ENCODE data around the gene GLB1L3.
"Not testable (repeated sequence)": the region's sequence is repeated elsewhere in the genome, so short reads cannot be mapped to it uniquely, and the experiment has no call there.

The GLB1L3 gene

DNA sequence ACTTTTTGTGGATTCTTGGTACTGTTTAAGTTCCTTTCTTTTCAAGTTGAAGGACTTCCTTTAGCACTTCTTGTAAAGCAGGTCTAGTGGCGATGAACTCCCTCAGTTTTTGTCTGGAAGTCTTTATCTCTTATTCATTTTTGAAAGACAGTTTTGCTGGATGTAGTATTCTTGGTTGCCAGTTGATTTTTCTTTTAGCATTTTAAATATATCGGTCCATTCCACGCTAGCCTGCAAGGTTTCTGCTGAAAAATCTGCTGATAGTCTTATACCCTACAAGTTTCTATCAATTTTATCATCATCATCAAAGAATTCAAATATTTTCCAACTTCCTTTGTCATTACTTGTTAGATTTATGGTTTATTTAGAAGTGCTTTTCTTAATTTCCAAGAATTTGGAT, 40.9 kb downstream of the GLB1L3 start:
- no peak for FAIRE-seq

DNA sequence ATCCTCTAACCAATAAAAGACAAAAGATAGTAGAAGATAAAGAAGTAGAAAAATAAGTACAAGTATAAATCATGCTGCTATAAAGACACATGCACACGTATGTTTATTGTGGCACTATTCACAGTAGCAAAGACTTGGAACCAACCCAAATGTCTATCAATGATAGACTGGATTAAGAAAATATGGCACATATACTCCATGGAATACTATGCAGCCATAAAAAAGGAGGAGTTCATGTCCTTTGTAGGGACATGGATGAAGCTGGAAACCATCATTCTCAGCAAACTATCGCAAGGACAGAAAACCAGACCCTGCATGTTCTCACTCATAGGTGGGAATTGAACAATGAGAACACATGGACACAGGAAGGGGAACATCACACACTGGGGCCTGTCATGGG, 45.2 kb downstream of the GLB1L3 start:
- not testable (repeated sequence) for FAIRE-seq

DNA sequence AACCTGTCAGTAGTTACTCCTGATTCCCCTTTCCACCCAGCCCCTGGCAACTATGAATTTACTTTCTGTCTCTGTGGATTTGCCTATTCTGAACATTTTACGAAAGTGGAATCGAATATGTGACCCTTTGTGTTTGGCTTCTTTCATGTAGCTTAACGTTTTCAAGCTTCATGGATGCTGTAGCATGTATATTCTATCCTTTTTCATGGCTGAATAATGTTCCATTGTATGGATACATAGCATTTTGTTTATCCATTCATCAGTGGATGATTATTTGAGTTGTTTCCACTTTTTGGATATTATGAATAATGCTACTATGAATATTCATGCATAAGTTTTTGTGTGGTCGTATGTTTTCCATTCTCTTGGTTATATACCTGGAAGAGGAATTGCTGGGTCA, 46.4 kb downstream of the GLB1L3 start:
- no peak for FAIRE-seq

DNA sequence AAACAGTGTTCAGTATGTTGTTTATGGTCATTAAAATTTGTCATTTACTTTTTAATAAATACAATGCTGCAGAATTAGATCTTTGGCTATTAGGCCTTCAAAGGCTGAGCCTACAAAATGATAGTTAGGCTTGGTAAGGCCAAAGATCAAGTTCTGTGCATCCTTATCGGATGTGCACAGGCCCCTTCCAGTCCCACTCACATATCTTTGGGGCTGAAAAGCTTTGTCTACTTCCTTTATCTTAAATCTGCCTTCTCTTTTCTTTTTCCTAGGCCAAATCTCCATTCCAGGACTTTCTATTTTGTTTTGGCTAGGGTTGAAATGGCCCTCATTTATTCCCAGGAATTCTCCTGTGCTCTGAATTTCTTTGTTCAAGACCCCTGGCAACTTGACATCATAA, 52.3 kb downstream of the GLB1L3 start:
- FAIRE-seq: no peak

DNA sequence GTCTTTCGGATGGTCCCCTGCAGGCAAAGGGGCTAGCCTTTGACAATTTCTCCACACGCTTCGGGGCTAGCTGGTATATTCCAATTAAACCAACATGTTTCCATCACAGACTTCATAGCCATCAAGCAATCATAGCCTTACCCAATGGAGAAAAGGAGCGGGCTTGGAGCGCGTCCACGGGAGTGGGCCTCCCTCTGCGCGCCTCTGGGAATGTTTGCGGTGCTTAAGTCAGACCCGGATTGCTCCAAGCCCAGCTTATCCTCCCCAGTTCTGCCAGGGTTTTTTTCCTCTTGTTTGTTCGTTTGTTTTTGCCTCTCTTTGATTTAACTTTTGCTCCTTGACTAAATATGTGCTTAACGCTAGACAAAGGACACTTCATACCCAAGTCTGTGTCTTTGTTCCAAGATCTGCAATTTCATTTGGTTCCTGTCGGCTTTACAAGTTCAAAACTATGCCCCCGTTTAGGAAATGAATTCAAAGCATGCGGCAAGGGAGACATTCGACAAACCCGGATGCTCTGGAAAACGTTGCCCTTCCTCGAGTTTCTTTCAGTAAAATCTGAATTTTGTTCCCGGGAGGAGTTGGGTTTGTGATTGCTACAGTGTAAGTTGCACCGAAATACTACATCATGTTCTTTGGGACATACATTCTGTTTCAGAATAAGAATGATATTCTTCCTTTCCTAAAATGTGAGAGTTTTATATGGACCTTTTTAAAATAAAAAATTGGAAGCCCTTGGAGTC, 54.6 kb downstream of the GLB1L3 start:
- no peak for FAIRE-seq

DNA sequence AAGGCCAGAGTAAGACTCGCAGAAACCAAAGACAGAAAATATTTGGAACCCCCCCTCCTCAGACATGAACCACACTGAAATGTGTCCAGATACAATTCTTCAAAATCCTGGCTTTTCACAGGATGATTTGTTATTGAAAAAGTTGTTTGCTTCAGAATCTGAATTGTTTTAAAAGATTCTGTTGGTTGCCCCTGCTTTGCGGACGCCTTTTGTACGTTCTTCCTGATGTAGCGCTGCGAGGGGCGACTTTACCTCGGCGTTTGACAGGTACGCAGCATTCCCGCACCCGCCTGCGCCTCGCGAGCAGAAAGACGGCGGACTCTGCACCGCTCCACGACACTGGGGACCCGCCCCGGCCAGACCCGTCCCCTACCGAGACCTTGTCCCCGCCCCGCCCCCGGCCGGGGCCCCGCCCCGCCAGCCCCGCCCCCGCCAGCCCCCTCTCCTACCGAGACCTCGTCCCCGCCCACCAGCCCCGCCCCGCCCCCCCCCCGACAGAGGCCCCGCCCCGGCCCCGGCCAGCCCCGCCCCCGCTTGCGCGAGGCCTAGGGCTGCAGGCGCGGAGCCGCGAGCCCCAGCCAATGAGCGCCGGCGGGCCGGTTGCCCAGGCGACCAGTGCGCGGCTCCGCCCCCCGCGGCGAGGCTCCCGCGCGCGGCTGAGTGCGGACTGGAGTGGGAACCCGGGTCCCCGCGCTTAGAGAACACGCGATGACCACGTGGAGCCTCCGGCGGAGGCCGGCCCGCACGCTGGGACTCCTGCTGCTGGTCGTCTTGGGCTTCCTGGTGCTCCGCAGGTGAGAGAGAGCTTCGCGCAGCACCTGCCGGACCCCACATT, 55.4 kb downstream of the GLB1L3 start, which contains the start of gene GLB1L2:
Gene GLB1L2, plus strand, starts transcription at position 635 of the 835 bp plus-strand sequence. Its CDS starts 74 bp downstream, at position 709.
- no peak for FAIRE-seq

DNA sequence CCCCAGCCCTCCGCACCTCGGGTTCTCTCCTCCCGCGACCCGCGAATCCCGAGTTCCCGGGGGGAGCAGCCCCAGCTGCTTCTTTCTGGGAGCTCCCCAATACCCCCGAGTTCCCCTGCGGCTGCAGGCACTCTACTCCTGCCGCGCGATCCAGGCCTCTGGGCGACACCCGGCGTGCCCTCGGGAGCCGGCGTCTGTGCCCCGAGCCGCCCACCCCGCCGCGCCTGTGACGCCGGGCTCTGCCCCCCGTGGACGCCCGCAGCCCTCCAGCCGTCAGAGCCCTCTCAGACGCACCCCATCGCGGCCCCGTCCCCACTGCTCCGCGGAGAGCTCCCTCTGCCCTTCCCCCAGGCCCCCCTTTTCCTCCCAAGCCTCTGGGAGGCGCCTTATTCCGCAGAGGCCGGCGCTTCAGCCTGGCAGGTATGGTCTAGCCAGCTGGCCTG, 56.0 kb downstream of the GLB1L3 start:
- no peak for FAIRE-seq

DNA sequence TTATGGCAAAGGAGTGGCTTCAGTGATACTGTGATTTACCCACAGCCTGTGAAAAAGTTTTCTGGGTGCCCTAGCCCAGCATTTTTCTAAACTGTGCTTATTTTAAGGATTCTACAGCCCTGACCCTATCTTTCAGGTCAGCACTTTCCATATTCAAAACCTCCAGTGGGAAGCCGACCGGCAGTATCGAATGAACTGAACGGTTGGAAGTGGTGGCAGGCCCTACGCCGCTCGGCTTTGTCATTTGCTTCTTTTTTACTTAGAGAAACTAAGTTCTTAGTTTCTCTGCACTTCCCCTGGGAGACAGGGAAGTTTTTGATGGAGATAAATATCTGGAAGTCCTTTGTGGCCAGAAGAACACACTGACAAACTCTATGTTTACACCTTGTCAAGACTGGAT, 56.6 kb downstream of the GLB1L3 start:
- FAIRE-seq: no peak

DNA sequence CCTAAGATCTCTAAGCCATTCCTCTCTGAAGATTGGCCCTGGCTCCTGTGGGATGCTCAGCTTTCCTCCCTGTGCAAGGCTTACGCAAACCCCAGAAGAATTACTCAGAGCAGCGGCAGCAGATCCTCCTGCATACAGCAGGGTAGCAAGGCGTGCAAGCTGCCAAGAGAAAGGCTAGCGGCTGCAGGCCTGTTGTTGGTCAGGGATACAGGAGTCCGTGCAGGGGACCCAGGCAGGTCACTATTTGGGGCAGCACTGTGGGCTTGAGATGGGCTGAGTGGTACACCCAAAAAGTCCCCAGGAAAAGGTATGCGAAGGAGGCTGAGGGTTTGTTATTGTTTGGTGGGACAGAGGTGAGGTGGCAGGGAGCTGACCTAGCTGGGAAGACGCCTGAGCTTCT, 57.1 kb downstream of the GLB1L3 start:
- no peak for FAIRE-seq

DNA sequence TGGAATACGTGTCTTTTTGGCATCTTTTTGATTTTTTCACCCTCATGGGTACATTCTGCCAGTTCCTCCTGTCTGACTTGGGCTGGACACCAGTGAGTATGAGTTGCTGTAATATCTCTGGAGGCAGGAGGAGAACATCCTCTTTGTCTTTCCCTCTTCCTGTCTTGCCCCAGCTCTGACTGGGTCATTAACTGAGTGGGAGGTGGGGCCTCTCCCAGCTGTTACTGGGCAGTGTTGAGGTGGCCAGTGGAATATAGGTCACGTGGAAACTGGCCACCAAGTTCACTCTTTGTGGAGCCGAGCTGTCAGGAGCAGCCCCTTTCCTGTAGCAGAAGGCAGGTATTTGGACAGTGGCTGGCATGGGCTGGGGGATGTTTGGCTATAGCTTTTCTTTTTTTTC, 57.8 kb downstream of the GLB1L3 start:
- FAIRE-seq: no peak

DNA sequence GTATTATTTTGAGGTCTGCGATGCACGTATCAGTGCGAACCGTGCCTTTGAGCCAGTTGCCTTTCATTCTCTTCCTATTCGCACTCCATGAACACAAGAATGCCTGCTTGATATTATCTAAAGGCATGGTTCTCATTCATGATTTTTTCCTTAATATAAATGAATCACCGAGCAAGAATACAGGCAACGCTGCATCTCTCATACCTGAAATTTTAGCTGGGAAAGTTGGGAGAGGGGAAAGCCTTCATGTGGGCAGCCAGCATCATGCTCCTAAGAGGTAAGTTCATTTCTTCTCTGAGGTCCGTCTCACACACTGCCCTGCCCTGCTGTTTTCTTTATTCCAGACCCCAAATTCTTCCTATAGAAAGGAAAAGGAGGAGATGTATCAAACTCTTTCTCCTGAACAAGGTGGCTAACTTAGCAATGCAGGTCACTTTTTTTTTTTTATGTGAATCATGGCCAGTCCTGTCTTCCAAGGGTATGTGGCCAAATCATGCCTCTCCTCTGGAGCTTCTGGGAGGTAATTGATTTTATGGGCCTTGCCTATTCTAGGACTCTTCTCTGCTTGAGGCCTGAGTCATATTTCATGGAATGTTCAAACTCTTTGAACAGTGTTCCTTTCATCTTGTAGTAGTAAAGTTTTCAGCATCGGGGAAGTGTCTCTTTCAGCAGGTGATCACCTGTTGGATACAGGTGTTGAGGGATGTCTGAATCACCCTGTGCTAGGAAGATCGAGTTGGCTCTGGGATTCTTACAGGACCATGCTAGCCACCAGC, 58.8 kb downstream of the GLB1L3 start:
- no peak for FAIRE-seq

DNA sequence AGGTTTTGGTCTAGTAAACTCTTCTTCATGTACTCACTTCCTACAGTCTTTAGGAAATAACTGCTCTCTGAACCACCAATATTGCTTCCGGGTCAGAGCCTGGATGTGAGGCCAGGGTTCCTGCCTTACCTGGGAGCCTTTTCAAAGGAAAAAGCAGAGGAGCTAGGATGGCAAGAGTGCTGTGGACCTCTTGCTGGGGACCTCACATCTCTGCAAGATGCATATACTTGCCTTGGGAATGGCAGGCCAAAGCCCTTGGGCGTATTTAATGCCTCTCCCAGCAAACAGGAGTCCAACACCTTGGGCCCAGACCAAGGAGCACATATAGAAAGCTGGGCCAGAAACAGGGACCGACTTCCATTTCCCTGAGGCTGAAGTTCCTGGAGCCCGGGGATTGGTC, 60.9 kb downstream of the GLB1L3 start:
- FAIRE-seq: no peak

DNA sequence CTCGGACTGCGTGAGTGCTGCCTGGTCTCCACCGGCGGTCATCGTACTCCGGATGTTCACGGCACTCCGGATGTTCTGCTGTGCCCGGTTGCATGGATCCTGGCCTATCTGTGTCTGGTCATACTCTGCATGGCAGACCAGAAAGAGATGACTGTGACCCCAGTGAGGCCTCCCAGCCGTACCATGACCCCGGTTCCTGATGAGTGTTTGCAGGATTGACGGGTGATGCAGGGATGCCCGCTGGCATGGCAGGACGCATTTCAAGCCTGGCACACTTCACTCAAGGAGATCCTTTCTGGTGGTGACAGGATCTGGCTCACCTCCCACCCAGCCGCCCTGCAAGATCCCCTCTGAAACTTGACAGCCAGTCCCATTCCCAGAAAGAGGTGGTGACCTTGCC, 61.9 kb downstream of the GLB1L3 start:
- no peak for FAIRE-seq

DNA sequence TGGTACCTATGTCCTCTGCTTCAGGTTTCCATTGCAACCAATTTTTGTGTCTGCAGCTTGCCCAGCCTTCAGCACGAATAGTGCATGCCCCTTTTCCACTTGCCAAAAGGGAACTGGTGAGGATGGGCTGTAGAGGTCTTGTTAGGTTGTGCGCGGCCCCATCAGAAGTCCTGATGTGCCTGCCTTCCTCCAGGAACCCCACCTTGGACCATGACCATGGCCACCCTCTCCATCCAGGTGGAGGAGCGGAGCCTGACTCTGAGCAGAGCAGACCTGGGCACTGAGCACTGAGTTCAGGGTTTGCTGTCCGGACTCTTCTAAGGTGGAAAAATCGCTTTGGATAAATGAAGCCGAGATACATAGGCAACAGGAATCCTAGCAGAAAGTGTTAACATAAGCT, 62.5 kb downstream of the GLB1L3 start:
- no peak for FAIRE-seq

DNA sequence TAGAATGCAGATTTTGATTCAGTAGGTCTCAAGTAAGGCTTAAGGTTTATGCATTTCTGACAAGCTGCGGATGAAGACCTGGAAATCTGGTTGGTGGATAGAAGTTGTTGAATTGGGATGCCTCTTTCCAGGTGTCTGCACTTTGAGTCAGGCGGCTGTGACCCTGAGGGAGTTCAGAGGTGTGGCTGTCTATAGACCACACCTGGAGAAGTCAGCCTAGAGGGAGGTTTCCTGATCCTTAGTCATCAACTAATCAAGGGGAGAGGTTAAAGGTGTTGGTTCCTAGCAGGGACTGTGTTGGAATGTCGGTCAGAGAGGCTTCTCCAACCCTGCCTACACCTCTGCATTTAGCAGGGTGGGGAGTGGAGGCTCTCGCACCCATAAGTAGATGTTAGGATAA, 63.6 kb downstream of the GLB1L3 start:
- FAIRE-seq: no peak

DNA sequence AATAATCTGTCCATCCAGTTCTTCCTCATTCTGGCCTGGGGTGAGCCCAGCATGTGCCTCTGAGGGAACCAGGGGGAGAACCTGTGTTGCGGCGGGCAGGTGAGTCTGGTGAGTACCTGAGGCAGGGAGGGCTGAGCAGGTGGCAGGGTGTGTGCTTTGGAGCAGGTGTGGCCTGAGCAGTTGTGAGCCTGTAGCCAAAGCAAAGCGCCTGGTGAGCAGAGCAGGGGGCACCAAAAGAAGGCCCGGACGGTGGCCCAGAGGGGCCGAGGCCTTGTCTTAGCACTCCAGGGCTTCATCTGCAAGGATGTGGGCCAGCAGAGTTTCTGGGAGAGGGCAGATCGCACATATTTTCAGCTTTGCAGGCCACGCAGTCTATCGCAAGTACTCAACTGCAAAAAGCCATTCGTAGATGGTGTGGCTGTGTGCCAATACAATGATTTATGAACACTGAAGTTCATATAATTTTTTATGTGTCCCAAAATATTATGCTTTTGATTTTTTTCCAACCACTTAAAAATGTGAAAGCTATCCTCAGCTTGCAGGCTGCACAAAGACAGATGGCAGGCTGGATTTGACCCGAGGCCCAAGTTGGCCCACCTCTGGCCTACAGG, 64.3 kb downstream of the GLB1L3 start:
- FAIRE-seq: no peak

DNA sequence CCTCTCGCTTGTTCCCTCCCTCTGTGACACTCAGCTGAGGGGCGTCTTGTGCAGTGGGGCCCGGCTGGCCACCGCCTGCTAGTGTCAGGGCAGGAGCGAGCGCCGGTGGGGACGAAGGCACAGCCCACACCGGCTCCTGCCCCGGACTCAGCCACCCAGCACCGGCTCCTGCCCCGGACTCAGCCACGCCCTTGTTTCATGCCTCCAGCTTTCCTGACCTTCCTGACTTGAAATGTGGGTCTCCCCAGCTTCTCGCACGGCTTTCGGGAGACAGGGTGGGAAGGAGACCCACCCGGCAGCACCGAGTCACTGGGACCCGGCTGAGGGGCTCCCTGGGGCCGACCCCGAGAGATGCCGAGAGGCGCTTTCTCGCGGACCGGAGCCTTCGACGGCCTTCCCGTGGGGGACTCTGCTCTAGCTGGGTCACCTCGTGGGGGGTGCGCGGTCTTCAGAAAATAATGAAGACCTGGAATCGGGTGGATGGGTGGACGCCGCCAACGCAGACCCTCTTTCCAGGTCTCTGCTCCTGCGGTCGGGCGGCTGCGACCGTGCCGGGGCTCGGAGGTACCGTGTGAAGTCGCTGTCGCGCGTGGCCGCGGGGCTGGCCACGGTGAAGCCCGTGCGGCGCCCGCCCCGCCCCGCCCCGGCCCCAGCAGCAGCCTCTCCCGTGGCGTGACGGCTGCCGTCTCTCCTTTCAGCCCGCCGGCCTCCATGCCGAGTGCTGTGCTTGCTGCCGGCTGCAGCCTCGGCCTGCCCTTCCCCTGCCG, 65.8 kb downstream of the GLB1L3 start:
- no peak for FAIRE-seq

DNA sequence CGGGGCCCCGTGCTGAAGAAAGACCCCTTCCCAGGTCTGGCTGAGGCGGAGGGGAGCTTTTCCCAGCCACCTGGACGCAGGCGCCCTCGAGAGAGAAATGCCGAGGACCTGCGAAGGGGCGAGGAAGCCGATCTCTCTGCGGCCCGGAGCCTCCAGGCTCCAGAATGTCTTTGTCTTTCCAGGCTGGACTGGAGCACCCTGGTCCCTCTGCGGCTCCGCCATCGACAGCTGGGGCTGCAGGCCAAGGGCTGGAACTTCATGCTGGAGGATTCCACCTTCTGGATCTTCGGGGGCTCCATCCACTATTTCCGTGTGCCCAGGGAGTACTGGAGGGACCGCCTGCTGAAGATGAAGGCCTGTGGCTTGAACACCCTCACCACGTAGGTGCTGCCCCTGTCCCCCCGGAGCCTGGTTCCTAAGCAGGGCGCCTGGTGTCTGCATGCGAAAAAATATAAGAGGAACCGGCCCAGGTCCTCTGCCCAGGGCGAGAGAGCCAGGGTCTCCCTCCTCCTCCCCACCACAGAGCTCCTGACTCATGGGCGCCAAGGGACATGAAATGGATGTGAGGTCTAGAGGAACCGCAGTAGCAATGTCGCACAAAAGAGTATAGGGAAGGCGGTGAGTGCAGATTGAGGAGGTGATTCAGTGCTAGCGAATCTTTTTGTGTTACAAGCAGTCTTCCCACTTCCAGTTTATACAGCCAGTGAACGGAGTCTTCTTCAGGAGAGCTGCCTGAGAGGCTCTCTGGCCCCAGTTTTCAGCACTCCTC, 66.6 kb downstream of the GLB1L3 start:
- FAIRE-seq: no peak

DNA sequence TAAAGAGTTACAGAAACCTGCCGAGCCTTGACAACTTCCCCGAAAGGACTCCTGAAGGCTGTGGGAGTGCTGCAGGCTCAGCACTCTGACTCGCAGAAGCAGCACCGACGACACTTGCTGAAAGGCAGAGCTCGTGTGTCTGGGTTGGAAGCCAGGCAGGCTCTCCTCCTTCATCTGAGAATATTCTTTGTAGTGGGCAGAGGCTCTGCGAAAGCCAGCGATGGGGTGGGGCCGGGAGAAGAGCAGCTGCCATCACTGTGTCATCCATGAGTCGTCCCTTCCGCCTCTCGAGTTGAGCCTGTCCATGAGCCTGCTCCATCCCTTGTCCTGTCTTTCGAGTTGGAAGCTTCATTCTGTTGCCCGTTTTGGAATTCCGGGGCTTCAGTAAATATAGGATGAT, 67.5 kb downstream of the GLB1L3 start:
- FAIRE-seq: no peak

DNA sequence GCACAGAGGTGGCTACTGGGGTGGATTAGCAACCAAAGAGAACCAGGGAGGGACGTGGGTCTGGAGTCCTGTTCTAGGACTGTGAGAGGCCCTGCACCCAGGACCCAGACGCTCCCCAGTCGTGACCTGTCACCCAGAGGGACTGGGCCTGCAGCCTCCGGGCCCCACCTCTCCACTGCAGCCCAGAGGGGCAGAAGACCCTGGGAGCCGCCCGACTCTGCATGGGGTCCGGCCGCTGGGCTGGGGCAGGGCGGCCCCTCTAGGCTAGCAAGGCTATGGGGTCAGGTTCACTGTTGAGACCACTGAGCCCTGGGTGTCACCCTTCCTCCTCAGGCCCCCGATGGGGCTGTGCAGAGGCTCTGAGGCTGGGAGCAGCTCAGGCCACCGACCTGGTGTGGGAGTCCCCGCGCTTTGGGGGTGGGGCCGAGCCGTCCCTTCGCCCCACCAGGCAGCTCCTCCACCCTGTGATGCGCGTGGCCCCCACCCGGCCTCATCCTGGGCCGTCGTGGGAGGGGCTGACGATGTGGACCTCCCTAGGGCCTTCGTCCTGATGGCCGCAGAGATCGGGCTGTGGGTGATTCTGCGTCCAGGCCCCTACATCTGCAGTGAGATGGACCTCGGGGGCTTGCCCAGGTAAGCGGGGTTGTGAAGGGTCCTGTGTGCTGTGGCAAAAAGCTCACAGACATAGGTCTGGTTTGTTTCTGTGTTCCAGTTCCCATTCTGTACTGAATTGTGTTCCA, 68.5 kb downstream of the GLB1L3 start:
- not testable (repeated sequence) for FAIRE-seq

DNA sequence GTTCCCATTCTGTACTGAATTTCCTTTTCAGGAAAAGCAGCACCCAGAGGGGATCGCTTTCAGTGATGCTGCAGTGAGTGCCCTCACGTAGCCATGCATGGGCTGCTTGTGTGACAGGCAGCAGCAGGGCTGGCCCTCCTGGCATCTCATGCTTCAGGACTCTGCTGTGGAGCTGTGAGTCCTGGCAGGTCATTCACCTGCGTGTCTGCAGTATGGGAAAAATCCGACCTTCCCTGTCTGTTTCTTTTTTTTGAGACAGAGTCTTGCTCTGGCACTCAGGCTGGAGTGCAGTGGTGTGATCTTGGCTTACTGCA, 69.0 kb downstream of the GLB1L3 start:
- FAIRE-seq: no peak
